Duodenal mucosa (tissue), 2 donors: ENCODE measurements around the gene SMIM21.

Experiments
- H3K27ac ChIP-seq: one replicate; pipeline ENCODE4 v1.7.0; 2013; ENCODE audit warnings: low read depth, low read length
- H3K27me3 ChIP-seq, 2 donors: one replicate each; pipeline ENCODE4 v1.7.0; 2013; ENCODE audit warnings: low read length in 2 of 2, control low read depth in 1 of 2; ENCODE audit not compliant: insufficient read depth in 2 of 2, control insufficient read depth in 1 of 2
- H3K36me3 ChIP-seq, 2 donors: one replicate each; pipeline ENCODE4 v1.7.0; 2013; ENCODE audit warnings: low read length in 2 of 2, control low read depth in 1 of 2; ENCODE audit not compliant: insufficient read depth in 2 of 2, control insufficient read depth in 1 of 2
- H3K4me1 ChIP-seq, 2 donors: one replicate each; pipeline ENCODE4 v1.7.0; 2013; ENCODE audit warnings: low read length in 2 of 2, control low read depth in 1 of 2; ENCODE audit not compliant: insufficient read depth in 2 of 2, control insufficient read depth in 1 of 2
- H3K4me3 ChIP-seq, 2 donors: one replicate each; pipeline ENCODE4 v1.7.0; 2013; ENCODE audit warnings: low read length in 2 of 2, low read depth in 1 of 2
- H3K9ac ChIP-seq, 2 donors: one replicate each; pipeline ENCODE4 v1.7.0; 2013; ENCODE audit warnings: low read length in 2 of 2, low read depth in 1 of 2
- H3K9me3 ChIP-seq, 2 donors: one replicate each; pipeline ENCODE4 v1.7.0; 2013; ENCODE audit warnings: low read length in 2 of 2, control low read depth in 1 of 2; ENCODE audit not compliant: control insufficient read depth in 1 of 2

The SMIM21 gene

GRCh38 chr18:75406491-75407445, 20.7 kb downstream of the SMIM21 start:
- no peak overlapping the region for H3K9ac ChIP-seq
- no peak overlapping the region for H3K4me3 ChIP-seq
- H3K27me3 ChIP-seq: no peaks in the 10 kb centered on the region
- no peaks in the 10 kb centered on the region for H3K4me1 ChIP-seq
- no peak overlapping the region for H3K27ac ChIP-seq
- H3K9me3 ChIP-seq: no peaks in the 10 kb centered on the region
- H3K36me3 ChIP-seq: no peaks in the 10 kb centered on the region

- H3K27ac ChIP-seq: no peak overlapping the region
- H3K36me3 ChIP-seq: no peaks in the 10 kb centered on the region
- H3K9ac ChIP-seq: no peak overlapping the region
- no peaks in the 10 kb centered on the region for H3K27me3 ChIP-seq
- H3K9me3 ChIP-seq: no peaks in the 10 kb centered on the region
- no peaks in the 10 kb centered on the region for H3K4me1 ChIP-seq
- H3K4me3 ChIP-seq: no peak overlapping the region
These were observed 22.2 kb downstream of the SMIM21 start for GRCh38 chr18:75405351-75405750.

DNA sequence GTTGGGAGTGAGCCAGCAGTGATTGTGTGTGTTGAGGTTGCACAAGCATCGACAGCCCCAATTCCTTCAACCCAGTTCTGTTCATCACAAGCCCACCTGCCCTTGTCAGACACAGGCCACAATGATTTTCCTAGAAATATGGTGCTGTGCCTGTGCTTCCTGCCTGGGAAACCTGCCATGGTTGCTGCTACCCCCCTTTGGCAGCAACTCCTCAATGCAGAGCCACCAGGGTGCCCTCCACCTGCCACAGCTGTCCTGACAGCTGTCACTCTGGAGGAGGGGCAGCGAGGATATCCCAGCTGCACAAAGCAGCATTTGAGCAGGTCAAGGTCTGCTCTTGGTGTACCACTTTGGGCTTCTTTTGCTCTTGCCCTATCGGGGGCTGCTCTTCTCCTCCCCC, 27.1 kb downstream of the SMIM21 start:
- H3K27ac ChIP-seq: no peak overlapping the region
- no peaks in the 10 kb centered on the region for H3K9me3 ChIP-seq
- H3K36me3 ChIP-seq: no peaks in the 10 kb centered on the region
- H3K27me3 ChIP-seq: peaks cover 0 to 4% of the 10 kb centered on the region in 2 donors
- no peak overlapping the region for H3K9ac ChIP-seq
- H3K4me3 ChIP-seq: no peak overlapping the region
- no peaks in the 10 kb centered on the region for H3K4me1 ChIP-seq

- Histone ChIP-seq H3K4me3 (no peak overlapping the region), H3K27me3 (peaks cover 0 to 4% of the 10 kb centered on the region in 2 donors), H3K9me3 (no peaks in the 10 kb centered on the region), H3K27ac (no peak overlapping the region), H3K9ac (no peak overlapping the region), H3K4me1 (no peaks in the 10 kb centered on the region), H3K36me3 (no peaks in the 10 kb centered on the region)
These were observed 32.4 kb downstream of the SMIM21 start for GRCh38 chr18:75395137-75395536.

- Histone ChIP-seq H3K27ac (no peak overlapping the region), H3K9ac (no peak overlapping the region), H3K4me3 (no peak overlapping the region), H3K9me3 (no peaks in the 10 kb centered on the region), H3K36me3 (no peaks in the 10 kb centered on the region), H3K27me3 (peaks cover 0 to 4% of the 10 kb centered on the region in 2 donors), H3K4me1 (no peaks in the 10 kb centered on the region)
These were observed 33.8 kb downstream of the SMIM21 start for GRCh38 chr18:75393721-75394120.

DNA sequence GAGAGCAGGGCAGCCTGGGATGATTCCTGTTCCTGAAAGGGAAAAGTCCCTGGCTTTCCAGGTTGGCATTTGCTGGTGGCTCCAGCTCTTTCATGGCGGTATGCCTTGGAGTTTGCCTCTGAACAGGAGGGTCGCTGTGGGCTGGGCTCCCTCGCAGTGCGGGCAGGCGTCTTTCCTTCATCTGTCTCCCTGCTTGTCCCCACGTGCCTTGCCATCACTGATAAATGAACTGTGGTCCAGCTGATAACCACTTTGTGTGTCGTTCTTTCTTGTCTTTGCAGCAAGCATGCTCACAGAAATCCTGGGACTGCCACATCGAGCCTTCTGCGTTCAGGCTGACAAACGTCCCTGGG, 35.3 kb downstream of the SMIM21 start:
- no peak overlapping the region for H3K9ac ChIP-seq
- H3K4me1 ChIP-seq: no peaks in the 10 kb centered on the region
- no peak overlapping the region for H3K27ac ChIP-seq
- H3K4me3 ChIP-seq: no peak overlapping the region
- no peaks in the 10 kb centered on the region for H3K27me3 ChIP-seq
- H3K9me3 ChIP-seq: no peaks in the 10 kb centered on the region
- no peaks in the 10 kb centered on the region for H3K36me3 ChIP-seq

GRCh38 chr18:75391279-75392225, 36.0 kb downstream of the SMIM21 start:
- Histone ChIP-seq H3K4me3 (no peak overlapping the region), H3K4me1 (no peaks in the 10 kb centered on the region)

DNA sequence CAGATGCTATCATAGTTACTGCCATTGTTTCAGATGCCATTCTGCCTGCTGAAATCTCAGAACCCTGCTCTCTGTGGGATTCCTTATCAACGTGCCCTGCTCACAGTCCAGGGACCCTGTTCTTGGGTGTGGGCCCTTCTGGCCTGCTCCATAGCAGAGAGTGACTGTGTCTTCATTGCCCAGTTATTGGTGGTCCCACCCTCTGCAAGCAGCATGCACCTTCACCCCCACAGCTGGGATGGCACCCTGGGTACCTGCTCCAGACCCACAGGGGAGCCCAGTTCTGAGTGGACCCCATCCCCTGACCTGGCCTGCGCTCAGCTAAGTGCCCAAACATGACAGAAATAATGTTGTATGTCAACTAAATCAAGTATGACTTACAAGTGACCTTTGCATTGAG, 36.6 kb downstream of the SMIM21 start:
- Histone ChIP-seq H3K27ac (no peak overlapping the region), H3K9ac (no peak overlapping the region)

More at GRCh38 chr18:75391279-75392225, 36.0 kb downstream of the SMIM21 start:
- Histone ChIP-seq H3K27me3 (no peaks in the 10 kb centered on the region), H3K36me3 (no peaks in the 10 kb centered on the region), H3K27ac (no peak overlapping the region), H3K9me3 (no peaks in the 10 kb centered on the region), H3K9ac (no peak overlapping the region)

GRCh38 chr18:75384144-75384543, 43.4 kb downstream of the SMIM21 start:
- Histone ChIP-seq H3K4me3 (no peak overlapping the region), H3K27me3 (peaks cover 0 to 7% of the 10 kb centered on the region in 2 donors), H3K9ac (no peak overlapping the region)

More for the DNA sequence above, 36.6 kb downstream of the SMIM21 start:
- H3K36me3 ChIP-seq: no peaks in the 10 kb centered on the region
- no peak overlapping the region for H3K4me3 ChIP-seq
- H3K4me1 ChIP-seq: no peaks in the 10 kb centered on the region
- no peaks in the 10 kb centered on the region for H3K9me3 ChIP-seq
- H3K27me3 ChIP-seq: no peaks in the 10 kb centered on the region

More at GRCh38 chr18:75384144-75384543, 43.4 kb downstream of the SMIM21 start:
- H3K27ac ChIP-seq: no peak overlapping the region
- H3K9me3 ChIP-seq: no peaks in the 10 kb centered on the region
- no peaks in the 10 kb centered on the region for H3K36me3 ChIP-seq
- no peaks in the 10 kb centered on the region for H3K4me1 ChIP-seq
